GM23248 (cell line): Measurements from ENCODE around the gene MED12L.

Experiments used
- EZH2 ChIP-seq: fragments of 200-600 bp; sonication (generic); IDR thresholded peaks from 2 replicates; pipeline ENCODE4 v1.6.1; 2018; ENCODE audit warnings: antibody characterized with exemption, mild to moderate bottlenecking; ENCODE audit not compliant: insufficient read depth, poor library complexity, severe bottlenecking
- EZH2phosphoT487 ChIP-seq: fragments of 200-600 bp; sonication (generic); IDR thresholded peaks from 2 replicates; pipeline ENCODE4 v1.6.1; 2018; ENCODE audit warnings: antibody characterized with exemption, moderate library complexity, mild to moderate bottlenecking, low read depth; ENCODE audit not compliant: insufficient read depth

GRCh38 chr3:151120409-151120808 is 34.9 kb downstream of the MED12L start:
- TF ChIP-seq EZH2phosphoT487, result no peak
- TF ChIP-seq EZH2, result no peak
